Measurements from ENCODE around the gene SLC7A14. TPM values are rescaled to one million over a fixed set of nuclear protein-coding genes. Genes with fewer than 3 reads are reported as not detected.

The SLC7A14 gene
- polyA plus RNA-seq, 2 of the 4 experiments (the other 2 are of a cell fraction), result not detected

DNA sequence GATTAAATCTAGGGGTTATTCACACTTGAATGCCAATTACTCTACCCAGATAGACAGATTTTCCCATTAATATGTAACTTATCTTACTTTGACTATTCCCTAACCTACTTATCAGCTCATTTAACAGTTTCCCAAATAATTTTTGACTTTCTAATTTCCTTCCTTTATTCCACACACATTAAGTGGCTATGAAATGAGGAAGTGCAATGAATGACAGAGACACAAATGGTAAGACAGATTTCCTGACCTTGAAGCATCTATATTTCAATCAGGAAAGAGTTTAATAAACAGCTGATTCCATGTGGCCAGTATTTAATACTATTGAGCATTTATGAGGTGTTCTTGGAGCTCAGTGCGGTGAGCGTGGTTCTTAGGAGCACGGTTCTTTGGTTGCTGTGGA is 78.8 kb downstream of the SLC7A14 start (continued):
- TF ChIP-seq, protein P1, sequence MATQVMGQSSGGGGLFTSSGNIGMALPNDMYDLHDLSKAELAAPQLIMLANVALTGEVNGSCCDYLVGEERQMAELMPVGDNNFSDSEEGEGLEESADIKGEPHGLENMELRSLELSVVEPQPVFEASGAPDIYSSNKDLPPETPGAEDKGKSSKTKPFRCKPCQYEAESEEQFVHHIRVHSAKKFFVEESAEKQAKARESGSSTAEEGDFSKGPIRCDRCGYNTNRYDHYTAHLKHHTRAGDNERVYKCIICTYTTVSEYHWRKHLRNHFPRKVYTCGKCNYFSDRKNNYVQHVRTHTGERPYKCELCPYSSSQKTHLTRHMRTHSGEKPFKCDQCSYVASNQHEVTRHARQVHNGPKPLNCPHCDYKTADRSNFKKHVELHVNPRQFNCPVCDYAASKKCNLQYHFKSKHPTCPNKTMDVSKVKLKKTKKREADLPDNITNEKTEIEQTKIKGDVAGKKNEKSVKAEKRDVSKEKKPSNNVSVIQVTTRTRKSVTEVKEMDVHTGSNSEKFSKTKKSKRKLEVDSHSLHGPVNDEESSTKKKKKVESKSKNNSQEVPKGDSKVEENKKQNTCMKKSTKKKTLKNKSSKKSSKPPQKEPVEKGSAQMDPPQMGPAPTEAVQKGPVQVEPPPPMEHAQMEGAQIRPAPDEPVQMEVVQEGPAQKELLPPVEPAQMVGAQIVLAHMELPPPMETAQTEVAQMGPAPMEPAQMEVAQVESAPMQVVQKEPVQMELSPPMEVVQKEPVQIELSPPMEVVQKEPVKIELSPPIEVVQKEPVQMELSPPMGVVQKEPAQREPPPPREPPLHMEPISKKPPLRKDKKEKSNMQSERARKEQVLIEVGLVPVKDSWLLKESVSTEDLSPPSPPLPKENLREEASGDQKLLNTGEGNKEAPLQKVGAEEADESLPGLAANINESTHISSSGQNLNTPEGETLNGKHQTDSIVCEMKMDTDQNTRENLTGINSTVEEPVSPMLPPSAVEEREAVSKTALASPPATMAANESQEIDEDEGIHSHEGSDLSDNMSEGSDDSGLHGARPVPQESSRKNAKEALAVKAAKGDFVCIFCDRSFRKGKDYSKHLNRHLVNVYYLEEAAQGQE (IDR thresholded peaks at IDR 0.05), result no peak
- TF ChIP-seq EP300 (IDR thresholded peaks at IDR 0.05) (no peak), CBX2 (IDR thresholded peaks at IDR 0.05; ENCODE audit: borderline replicate concordance, low read depth) (no peak)

DNA sequence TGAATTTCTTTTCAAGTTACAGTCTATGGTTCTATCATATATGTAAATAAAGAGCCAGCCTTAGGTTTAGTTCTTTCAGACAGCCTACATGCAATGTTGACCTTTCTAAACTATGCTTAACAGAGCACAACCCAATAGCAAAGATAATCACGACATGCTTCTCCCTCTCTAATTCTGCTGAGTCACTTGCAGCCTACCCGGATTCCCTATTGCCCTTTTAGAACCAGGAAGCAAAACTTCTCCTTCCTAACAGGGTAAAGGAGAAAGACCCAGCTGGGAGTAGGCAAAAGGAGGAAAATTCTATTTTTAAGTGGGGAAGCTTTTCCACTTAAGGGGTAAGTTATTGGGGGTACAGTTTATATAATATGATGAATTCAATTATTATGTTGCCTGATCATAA is 79.3 kb downstream of the SLC7A14 start:
- FAIRE-seq, result no peak
- H3K4me2 ChIP-seq, result peak overlapping the region; percentile 45
- TF ChIP-seq, protein P2, sequence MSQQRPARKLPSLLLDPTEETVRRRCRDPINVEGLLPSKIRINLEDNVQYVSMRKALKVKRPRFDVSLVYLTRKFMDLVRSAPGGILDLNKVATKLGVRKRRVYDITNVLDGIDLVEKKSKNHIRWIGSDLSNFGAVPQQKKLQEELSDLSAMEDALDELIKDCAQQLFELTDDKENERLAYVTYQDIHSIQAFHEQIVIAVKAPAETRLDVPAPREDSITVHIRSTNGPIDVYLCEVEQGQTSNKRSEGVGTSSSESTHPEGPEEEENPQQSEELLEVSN (IDR thresholded peaks at IDR 0.05; ENCODE audit: borderline replicate concordance, low read depth), result no peak
- TF ChIP-seq, protein P3, sequence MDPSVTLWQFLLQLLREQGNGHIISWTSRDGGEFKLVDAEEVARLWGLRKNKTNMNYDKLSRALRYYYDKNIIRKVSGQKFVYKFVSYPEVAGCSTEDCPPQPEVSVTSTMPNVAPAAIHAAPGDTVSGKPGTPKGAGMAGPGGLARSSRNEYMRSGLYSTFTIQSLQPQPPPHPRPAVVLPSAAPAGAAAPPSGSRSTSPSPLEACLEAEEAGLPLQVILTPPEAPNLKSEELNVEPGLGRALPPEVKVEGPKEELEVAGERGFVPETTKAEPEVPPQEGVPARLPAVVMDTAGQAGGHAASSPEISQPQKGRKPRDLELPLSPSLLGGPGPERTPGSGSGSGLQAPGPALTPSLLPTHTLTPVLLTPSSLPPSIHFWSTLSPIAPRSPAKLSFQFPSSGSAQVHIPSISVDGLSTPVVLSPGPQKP (IDR thresholded peaks at IDR 0.05; ENCODE audit: low read depth, low read length), result no peak
- TF ChIP-seq HOXB13 (CRISPR knock-in tag; IDR thresholded peaks at IDR 0.05; ENCODE audit: low read depth) (0 out of 2 replicates have a peak, but pooled peaks have one; percentile 29), MAFK (IDR thresholded peaks at IDR 0.05; ENCODE audit: partially characterized antibody) (peak; percentile 97), EHF (CRISPR knock-in tag; IDR thresholded peaks at IDR 0.05) (no peak), NFE2L2 (conservative IDR thresholded peaks at IDR 0.05; ENCODE audit: low read length) (peak; percentile 95)
- TF ChIP-seq, protein P4, sequence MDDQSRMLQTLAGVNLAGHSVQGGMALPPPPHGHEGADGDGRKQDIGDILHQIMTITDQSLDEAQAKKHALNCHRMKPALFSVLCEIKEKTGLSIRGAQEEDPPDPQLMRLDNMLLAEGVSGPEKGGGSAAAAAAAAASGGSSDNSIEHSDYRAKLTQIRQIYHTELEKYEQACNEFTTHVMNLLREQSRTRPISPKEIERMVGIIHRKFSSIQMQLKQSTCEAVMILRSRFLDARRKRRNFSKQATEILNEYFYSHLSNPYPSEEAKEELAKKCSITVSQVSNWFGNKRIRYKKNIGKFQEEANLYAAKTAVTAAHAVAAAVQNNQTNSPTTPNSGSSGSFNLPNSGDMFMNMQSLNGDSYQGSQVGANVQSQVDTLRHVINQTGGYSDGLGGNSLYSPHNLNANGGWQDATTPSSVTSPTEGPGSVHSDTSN (IDR thresholded peaks at IDR 0.05), result no peak
- ChIA-PET POLR2A (no interaction called here), CTCF (interaction anchor here (0.7 to 1.4 kb wide), 4 partner anchors 10 to 302 kb away, joined by 3 to 4 read pairs (median 3); no protein-coding TSS in a partner anchor)
- peak; percentile 18 to 68 for DNase-seq (ENCODE audit: low read depth in 1 of 2, low spot score in 1 of 2)
- peaks cover 14% of the 10 kb centered on the region for H3K4me1 ChIP-seq
- H3K9me3 ChIP-seq, result peaks cover 2% of the 10 kb centered on the region; the same call in 1 of the 3 replicates
- no peak overlapping the region for H3K4me3 ChIP-seq
- 3% methylated on average over 2 of the region's 2 CpGs for WGBS (ENCODE audit: missing lambda C conversion rate)
- peak in 1 of 2 experiments; percentile 78; a peak in 3 of 6 replicates for ATAC-seq
- H3K27ac ChIP-seq, result peak overlapping the region; percentile 70 to 72

DNA sequence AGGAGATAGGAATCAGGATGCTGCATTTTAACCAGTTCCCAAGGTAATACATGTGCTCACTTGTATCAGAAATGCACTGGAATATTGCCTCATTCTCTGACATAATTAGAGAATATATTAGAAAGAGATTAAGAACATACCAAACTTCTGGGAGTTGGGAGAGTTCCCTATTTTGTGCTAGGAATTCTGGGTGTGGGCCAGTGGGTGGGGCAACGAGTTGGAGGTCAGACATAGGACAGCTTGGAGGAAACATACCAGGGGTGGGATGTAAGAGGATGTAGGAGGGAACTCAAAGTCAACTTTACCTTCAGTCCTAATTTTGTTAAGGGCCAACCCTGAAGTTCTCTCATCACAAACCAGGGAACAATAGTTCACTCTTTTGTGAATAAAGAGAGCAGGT is 83.6 kb downstream of the SLC7A14 start:
- no peak for DNase-seq (ENCODE audit: low read depth in 1 of 2, low spot score in 1 of 2)
- 0% methylated on average over 1 of the region's 1 CpG for WGBS (ENCODE audit: missing lambda C conversion rate)
- TF ChIP-seq, protein P5, sequence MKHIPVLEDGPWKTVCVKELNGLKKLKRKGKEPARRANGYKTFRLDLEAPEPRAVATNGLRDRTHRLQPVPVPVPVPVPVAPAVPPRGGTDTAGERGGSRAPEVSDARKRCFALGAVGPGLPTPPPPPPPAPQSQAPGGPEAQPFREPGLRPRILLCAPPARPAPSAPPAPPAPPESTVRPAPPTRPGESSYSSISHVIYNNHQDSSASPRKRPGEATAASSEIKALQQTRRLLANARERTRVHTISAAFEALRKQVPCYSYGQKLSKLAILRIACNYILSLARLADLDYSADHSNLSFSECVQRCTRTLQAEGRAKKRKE (CRISPR knock-in tag; IDR thresholded peaks at IDR 0.05; ENCODE audit: low read depth), result no peak
- TF ChIP-seq CHD2 (IDR thresholded peaks at IDR 0.05; ENCODE audit: low read length, partially characterized antibody) (no peak), FOSB (CRISPR knock-in tag; IDR thresholded peaks at IDR 0.05) (no peak)
- Histone ChIP-seq H3K27ac (no peak overlapping the region), H3K4me3 (no peak overlapping the region), H3K9me3 (peaks cover 2% of the 10 kb centered on the region; the same call in 1 of the 3 replicates), H3K4me2 (no peak overlapping the region), H3K4me1 (peaks cover 14% of the 10 kb centered on the region)
- FAIRE-seq, result no peak
- ChIA-PET POLR2A (no interaction called here), CTCF (interaction anchor here (1.0 kb wide), 1 partner anchor 88 kb away, joined by 4 read pairs; no protein-coding TSS in a partner anchor)
- no peak for ATAC-seq
